NCI-H146 treated with DMSO at 0.1 percent for 48 hours (cell line): ENCODE results near the gene ECHDC3.
A peak's percentile ranks its signal among the peaks of the same experiment; 100 is the strongest.
"Not testable (repeated sequence)": the region's sequence is repeated elsewhere in the genome, so short reads cannot be mapped to it uniquely, and the experiment has no call there.

Experiments used
- DNase-seq: peaks from one replicate; lab custom pipeline; 2025; ENCODE audit not compliant: unreplicated experiment; lab: John Stamatoyannopoulos, UW

Gene ECHDC3

DNA sequence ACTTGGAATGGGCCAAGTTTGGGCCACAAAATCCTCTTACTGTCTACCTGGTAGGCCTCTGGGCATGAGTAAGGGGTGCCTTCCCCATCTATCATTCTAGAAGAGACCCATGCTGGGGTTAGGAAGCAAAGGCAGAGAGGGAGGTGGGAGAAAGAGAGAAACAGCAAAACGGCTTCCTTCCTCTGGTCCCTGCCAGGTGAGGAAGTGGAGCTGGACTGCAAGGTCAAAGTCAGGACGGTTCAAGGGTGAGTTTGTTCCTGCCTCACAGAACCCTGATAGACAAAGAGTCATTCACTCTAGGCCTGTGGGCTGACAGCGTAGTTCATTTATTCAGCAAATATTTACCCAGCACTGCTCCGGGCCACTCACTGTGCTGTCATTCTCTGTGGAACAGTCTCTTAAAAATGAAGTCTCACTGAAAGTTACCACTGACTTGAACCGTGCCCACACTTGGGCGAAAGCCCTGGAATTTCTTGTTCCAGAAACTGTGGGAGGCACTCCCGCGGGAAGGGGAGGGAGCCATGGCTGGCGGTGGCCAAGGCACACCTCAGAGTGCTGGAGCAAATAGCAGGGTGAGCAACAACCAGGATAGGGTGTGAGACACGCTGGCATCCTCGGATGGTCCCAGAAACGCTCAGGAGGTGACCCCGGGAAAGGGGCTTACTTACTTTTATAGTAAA lies 26.2 kb upstream of the ECHDC3 start:
- no peak for DNase-seq

DNA sequence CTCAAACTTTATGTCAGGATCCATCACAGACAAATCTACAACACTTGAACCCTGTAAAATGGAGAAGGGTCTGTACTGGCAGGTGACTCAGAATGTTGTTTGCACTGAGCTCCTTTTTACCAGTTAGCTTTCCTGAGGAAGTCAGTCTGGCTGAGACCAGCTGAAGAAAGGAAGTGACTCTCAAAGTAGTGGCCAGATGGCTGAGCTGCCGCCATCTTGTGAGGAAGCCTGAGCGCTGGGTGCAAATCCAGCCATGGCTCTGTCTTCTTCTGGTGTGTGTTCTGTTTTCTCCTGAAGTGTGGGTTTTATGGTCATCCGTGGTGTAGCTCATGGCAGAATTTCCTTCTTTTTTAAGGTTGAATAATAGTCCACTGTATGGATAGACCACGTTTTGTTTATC lies 25.5 kb upstream of the ECHDC3 start:
- DNase-seq = no peak

DNA sequence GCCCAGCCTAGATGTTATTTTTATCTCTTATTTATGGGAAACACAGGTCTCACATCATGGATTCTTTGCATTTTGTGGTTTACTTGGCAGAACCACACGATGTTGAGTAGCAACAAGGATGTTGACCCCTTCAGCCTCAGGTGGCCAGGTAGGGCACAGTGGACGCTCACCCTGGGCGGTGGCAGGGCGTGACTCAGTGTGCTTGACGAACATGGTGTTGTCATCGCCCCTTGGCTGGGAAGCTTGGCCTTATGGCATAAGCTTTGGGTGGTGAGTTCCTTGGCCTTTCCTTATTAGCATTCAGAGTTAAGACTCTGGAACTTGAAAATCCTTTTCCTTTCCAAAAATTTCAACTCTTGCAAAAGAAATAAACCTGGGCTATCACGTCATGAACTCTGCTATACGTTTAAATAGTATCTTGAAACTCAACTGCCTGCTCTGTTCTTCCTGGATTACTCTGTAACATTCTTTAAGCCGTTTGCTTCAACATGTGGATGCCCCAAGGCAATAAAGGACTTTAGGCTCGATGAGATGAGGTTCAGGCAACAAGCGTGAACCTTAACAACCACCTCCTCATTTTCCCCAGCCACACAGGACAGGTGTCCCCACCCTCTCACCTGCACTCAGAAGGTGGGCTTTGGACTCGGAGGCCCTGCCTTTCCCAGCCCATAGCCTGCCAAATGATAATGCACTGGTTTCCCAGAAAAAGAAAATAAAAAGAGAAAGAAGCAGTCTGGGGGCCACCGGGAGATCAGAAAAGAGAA lies 22.5 kb upstream of the ECHDC3 start:
- DNase-seq = no peak

DNA sequence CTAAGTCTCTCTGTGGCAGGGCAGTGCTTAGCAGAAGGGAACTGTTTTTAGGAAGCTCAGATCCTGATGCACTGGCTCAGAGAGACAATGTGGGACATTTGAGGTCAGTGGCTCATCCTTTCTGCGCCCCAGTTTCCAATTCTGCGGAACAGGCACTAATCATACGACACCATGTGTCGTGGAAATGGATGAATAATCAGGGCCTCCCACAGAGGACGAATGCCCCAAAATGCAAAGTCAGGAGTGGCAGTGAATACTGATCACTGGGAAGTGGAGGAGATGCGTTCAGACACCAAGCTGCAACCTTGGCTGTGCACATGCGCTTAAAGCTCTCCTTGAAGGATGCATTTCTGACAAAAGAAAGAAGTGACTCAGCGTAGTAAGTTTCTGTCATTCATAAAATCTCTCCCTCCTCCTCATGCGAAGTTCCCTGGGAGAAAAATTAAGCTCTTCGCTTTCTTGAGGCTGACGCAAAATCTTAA lies 21.9 kb upstream of the ECHDC3 start:
- DNase-seq = no peak

DNA sequence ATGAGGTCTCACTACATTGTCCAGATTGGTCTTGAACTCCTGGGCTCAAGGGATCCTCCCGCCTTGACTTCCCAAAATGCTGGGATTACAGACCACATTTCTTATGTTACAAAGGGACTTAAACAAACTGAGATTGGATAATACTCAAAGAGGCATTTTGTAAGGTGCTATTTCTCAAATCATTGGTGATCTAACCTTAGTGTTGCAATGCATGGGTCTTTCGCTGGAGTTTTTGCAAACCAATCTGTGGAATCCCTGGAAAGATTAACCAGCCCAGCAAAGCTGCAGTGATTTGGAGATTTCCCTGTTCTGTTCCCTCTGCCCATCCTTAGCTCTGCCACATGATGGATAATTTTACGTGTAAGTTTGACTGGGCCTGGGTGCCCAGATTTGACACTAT lies 20.4 kb upstream of the ECHDC3 start:
- no peak for DNase-seq

DNA sequence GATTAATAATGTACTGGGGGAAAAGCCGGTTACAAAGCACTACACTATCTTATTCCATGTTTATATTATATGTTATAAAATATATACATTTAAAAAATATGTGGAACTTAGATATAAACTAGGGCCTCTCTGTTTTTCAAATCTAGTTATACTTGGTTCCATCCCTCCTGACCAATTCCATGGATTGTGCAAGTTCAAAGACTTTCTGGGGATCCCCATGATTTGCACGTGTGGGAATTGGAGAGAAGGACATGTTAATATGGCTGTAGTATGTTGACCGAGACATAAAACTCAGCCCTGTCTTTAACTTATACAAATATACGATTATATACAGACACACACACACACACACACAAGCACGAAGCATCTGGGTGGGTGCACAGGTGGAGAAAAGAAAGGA lies 18.8 kb upstream of the ECHDC3 start:
- no peak for DNase-seq

DNA sequence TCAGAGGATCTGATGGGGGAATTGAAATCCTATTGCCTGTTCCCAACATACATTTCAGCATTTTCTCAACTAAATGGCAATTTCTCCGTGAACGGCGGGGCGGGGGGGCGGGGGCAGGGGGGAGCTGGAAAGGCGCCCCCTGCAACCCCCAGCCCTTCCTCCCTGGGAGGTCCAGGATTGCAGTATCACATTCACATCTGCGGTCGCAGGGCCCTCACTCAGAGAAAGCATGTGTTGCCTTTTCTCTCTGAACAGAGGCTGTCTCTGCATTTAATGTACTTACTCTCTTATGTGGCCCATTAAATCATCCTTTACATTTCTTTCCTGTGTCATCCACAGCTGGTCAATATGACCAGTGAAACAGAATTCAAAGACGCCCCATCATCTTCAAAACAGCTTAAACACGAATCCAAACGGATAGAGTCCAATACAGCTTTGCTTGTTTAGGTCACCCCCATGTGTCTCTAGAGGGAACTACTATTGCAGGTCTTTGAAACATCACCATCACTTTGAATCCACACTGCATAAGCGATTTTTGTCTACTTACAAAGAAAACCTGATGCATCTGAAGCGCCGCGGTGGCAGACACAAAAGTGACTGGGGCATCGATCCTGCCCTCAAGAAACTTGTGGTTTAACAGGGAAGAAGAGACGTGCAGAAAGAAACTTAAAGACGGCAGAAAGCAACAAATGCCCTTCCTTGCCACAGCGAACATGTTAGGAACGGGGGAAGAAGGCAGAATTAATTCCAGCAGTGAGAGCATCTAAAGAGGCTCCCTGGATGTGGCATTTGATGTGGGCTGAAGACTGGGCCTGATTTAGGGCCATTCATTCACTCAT lies 17.0 kb upstream of the ECHDC3 start:
- DNase-seq = peak; percentile 69

DNA sequence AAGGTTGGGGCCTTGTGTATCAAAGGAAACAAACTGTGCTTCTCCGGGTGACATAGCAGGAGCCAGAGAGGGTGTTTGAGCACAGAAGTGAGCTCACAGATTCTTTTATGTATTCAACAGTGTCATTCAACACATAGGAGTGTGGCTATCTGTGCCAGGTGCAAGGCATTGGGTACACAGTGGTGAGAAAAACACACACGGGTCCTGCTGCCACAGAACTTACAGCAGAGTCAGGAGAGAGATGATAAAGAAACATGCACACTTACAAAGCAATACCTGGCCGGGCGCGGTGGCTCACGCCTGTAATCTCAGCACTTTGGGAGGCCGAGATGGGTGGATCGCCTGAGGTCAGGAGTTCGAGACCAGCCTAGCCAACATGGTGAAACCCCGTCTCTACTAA lies 16.3 kb upstream of the ECHDC3 start:
- DNase-seq = peak; percentile 36

DNA sequence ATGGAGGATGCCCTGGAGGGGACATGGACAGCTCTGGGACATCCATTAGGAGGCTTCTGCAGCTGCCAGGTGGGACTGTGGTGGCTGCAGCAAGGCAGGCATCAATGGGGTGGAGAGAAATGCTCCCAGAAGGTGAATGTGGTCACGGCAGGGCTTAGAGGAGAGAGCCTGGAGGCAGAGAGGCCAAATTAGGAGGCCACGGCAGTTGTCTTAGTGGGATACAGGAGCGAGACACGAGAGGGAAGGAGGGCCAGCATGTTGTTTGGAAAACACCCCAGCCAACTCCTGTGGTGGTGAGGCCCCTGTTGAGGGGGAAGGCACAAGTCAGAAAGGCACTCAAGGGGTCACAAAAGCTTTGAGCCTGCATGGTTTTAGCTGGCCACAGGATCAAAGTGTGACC lies 14.6 kb upstream of the ECHDC3 start:
- no peak for DNase-seq

DNA sequence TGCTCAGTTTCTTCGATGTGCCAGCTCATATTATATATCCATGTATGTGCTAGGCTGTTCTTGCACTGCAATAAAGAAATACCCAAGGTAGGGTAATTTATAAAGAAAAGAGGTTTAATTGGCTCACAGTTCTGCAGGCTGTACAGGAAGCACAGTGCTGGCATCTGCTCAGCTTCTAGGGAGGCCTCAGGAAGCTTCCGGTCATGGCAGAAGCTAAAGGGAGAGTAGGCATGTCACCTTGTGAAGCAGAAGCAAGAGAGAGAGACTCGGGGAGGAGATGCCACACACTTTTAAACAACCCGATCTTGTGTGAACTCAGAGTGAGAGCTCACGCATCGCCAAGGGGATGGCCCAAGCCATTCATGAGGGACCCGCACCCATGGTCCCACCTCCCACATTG lies 13.8 kb upstream of the ECHDC3 start:
- no peak for DNase-seq

DNA sequence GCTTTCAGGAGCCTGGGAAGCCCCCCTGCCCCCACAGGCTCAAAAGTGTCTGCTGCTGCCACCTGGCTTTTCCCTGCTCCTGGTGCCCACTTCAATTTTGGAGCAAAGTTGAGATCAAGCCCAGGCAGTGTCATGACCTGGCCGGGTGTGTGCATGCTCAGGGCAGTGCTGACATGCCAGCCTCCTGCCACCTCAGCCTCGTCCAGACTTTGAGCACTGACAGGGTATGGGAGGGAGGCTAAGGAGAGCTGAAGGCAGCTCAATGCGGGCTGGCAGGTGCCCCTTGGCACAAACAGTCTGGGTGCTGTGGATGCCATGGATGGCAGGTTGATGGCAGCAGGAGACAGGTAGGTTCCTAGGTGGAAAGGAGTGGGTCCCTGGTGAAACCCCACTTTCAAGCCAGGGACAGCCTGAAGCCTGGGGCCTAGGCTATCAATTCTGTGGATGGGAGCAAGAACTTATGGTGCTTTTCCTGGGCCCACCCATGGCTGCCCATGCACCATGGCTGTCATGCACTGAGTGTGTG lies 12.3 kb upstream of the ECHDC3 start:
- no peak for DNase-seq

DNA sequence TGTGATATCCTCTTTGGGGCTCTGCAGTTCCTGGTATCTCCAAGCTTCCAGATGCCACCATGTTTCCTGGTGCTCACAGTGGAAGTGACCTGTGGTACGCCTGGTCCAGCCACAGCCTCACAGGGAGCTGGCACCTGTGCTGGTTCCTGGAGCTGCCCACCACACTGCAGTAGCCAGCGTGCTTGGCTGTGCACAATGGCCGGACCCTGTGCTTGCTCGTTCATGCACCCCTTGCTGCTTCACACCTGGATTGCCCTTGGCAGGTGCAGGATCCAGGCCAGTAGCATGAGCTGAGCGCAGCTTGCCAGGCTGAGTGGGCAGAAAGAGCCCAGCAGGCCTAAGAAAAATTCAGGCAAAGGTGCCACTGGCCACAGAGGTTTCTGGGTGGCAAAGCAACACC lies 11.4 kb upstream of the ECHDC3 start:
- no peak for DNase-seq

DNA sequence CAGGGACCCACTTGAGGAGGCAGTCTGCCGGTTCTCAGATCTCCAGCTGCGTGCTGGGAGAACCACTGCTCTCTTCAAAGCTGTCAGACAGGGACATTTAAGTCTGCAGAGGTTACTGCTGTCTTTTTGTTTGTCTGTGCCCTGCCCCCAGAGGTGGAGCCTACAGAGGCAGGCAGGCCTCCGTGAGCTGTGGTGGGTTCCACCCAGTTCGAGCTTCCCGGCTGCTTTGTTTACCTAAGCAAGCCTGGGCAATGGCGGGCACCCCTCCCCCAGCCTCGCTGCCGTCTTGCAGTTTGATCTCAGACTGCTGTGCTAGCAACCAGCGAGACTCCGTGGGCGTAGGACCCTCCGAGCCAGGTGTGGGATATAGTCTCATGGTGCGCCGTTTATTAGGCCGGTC lies 5.4 kb upstream of the ECHDC3 start:
- DNase-seq = not testable (repeated sequence)

DNA sequence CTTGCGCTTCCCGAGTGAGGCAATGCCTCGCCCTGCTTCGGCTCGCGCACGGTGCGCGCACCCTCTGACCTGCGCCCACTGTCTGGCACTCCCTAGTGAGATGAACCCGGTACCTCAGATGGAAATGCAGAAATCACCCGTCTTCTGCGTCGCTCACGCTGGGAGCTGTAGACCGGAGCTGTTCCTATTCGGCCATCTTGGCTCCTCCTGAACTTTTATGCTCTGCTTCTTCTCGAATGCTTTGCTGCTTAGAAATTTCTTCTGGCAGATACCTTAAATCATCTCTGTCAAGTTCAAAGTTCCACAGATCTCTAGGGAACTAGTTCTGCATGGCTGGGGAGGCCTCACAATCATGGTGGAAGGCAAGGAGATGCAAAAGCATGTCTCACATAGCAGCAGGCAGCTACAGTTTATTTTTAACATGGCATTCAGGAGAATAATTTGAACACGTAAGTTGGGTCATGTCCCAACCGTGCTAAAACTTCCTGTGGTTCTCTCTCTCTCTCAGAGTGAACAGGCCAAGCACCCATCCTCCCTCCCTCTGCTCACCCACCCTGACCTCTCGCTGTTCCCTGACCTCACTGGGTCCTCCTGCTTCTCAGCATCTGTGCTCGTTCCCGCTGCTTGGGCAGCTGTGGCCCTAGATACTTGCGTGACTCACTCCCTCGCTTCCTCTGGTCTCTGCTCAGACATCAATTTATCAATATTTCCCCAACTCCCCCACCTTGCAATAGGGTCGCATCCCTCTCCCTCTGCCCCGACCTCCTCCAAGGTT lies 4.7 kb upstream of the ECHDC3 start:
- not testable (repeated sequence) for DNase-seq

DNA sequence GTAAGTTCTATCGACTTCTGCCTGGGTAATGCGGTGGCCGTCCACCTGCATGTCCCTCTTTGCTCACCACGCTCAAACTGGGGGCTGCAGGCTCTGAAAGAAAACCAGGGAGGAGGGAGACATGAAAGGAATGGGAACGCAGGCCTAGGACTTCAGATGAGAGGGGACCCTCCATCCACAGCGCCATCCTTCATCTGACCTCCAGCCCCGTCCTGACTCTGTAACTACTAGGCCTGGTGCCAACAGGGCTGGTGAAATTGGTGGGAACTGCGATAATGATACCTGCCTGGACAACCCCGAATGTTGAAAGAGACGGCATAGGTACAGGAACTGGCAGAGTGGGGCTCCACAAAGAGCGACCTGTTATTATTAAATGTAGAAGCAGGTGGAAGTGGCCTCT lies 1.3 kb upstream of the ECHDC3 start:
- no peak for DNase-seq

DNA sequence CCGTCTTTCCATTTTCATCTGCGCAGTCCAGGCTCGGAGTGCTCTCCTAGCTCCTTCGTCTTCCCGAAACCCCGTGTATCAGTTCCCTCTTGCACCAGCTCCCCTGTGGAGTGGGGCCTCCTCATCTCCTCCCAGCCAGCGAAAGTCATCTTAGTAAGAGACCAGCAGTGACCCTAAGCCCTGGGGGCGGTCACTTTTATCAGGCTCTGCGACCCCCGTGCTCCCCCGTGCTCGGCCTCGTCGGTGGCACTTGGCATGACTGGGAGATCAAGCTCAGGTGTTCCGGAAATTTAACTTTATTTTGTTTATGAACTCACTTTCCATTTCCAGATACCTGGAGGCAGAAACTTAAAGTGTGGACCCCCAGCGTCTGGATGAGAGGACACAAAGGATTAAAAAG lies 574 bp upstream of the ECHDC3 start:
- no peak for DNase-seq

DNA sequence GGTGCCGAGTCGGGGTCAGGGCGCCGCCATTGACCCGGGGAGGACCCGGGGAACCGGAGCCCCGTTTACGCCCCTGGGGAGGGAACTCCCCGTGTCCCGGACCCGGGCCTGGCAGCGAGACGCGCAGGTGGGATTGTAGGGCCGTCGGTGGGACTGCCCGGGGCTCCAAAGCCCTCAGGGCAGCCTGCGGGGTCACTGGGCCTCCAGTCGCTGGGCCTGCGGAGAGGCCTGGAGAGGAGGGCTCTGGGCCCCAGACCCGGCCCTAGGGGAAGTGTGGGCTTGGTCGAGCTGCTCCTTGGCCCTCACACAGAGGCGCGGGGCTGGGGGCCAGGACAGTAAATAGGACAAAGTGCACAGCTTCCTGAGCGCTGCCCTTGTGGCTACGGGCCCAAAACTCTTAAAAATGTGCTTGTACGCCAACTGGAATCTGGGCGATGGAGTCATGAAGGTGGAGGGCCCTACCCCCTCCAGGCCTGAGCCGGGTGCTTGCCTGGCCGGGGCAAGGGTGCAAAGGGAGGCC lies 657 bp downstream of the ECHDC3 start:
- DNase-seq = no peak

DNA sequence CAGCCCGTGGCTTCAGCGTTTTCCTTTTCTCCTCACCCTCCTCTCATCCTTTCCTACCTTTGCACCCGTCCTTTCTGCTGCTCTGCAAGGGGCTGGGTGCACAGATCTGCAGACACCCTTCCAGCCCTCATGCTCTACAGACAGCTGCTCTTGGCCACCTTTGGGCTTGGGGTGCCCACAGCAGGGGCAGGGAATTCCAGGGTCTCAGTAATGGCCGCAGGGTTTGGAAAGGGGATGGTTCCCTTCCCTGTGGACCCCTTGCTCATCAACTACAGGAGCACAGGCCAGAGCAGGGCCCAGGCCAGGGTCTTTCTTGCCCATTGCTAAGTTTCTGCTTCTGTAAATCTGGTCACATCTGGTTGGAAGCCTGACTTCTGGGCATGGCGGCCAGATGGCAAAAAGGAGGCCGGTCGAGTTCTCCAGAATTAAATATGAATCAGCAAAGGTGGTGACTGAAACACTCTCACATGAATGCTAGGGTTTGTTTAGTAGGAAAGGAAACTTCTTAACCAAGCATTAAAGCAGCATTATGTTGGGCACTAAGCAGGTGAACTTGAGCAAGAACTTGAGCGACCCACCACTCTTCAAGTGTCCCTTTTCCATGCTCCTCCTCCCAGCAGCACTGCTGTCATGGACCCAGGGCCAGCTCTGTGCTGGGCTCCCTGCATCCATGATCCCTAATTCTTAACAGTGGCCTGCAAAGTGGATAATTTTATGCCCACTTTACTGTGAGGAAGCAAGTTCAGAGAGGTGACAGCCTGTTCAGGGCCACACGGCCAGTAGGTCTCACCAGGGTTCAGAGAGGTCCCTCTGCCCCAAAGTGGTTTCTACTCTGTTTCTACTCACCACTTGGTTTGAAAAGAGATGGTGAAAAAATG lies 1.5 kb downstream of the ECHDC3 start:
- DNase-seq = no peak

DNA sequence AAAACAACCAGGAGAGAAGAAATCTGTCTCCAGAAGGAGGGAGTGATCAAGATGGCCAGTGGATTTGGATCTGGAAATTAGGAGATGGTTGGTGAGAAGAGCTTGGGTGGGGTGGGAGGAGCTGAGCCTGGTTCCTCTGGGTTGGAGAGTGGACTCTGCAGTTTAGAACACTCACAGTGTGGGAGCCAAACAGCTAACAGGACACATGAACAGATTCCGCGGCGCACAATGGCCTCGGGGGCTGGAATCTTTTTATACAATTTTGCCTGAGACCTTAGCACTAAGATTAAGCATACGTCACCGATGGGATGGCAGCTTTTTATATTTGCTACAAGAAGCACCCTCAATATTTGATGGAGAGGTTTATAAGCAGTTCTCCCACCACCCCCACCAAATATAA lies 2.9 kb downstream of the ECHDC3 start:
- no peak for DNase-seq
